ENCODE data around the gene HTRA1.

HTRA1 gene

GRCh38 chr10:122474131-122474818 lies 12.9 kb downstream of the HTRA1 start:
- DNase-seq (ENCODE audit: low spot score): no peak

GRCh38 chr10:122475100-122475499 lies 13.7 kb downstream of the HTRA1 start:
- DNase-seq (ENCODE audit: low spot score): no peak

- DNase-seq (ENCODE audit: low spot score): no peak
Observed at GRCh38 chr10:122475591-122476332, 14.4 kb downstream of the HTRA1 start.

- no peak for DNase-seq (ENCODE audit: low spot score)
Observed at GRCh38 chr10:122476333-122476695, 15.0 kb downstream of the HTRA1 start.

- no peak for DNase-seq (ENCODE audit: low spot score)
Observed at GRCh38 chr10:122477436-122477835, 16.1 kb downstream of the HTRA1 start.

- DNase-seq (ENCODE audit: low spot score): no peak
Observed at GRCh38 chr10:122478971-122479370, 17.6 kb downstream of the HTRA1 start.

- DNase-seq (ENCODE audit: low spot score): no peak
Observed at GRCh38 chr10:122480146-122480833, 18.9 kb downstream of the HTRA1 start.

GRCh38 chr10:122481296-122482056 lies 20.1 kb downstream of the HTRA1 start:
- DNase-seq (ENCODE audit: low spot score): no peak

- DNase-seq (ENCODE audit: low spot score): no peak
Observed at GRCh38 chr10:122484276-122485060, 23.1 kb downstream of the HTRA1 start.

- no peak for DNase-seq (ENCODE audit: low spot score)
Observed at GRCh38 chr10:122485670-122486069, 24.3 kb downstream of the HTRA1 start.

- no peak for DNase-seq (ENCODE audit: low spot score)
Observed at GRCh38 chr10:122486406-122487080, 25.2 kb downstream of the HTRA1 start.

GRCh38 chr10:122487174-122487765 lies 25.9 kb downstream of the HTRA1 start:
- DNase-seq (ENCODE audit: low spot score): no peak

- DNase-seq (ENCODE audit: low spot score): no peak
Observed at GRCh38 chr10:122490268-122490667, 28.9 kb downstream of the HTRA1 start.

- no peak for DNase-seq (ENCODE audit: low spot score)
Observed at GRCh38 chr10:122490786-122491680, 29.7 kb downstream of the HTRA1 start.

GRCh38 chr10:122492006-122492405 lies 30.7 kb downstream of the HTRA1 start:
- no peak for DNase-seq (ENCODE audit: low spot score)

GRCh38 chr10:122492999-122493481 lies 31.7 kb downstream of the HTRA1 start:
- no peak for DNase-seq (ENCODE audit: low spot score)

- DNase-seq (ENCODE audit: low spot score): no peak
Observed at GRCh38 chr10:122493761-122494160, 32.4 kb downstream of the HTRA1 start.

- DNase-seq (ENCODE audit: low spot score): no peak
Observed at GRCh38 chr10:122494173-122494820, 32.9 kb downstream of the HTRA1 start.

GRCh38 chr10:122494833-122495232 lies 33.5 kb downstream of the HTRA1 start:
- no peak for DNase-seq (ENCODE audit: low spot score)
